Neural cell (in vitro differentiated cells): ENCODE measurements around the gene RBM39.

Experiments
- CTCF ChIP-seq: fragments of 450-650 bp; IDR thresholded peaks from 2 replicates; pipeline ENCODE4 v1.5.1; 2014; ENCODE audit warnings: antibody characterized with exemption, mild to moderate bottlenecking, moderate library complexity; ENCODE audit not compliant: poor library complexity, severe bottlenecking
- EP300 ChIP-seq: fragments of 450-650 bp; conservative IDR thresholded peaks from 2 replicates; pipeline ENCODE4 v1.6.1; 2014; ENCODE audit warnings: antibody characterized with exemption, mild to moderate bottlenecking, moderate library complexity; ENCODE audit not compliant: poor library complexity, severe bottlenecking
- POLR2AphosphoS5 ChIP-seq: IDR thresholded peaks from 2 replicates; pipeline ENCODE4 v1.6.1; 2012

GRCh38 chr20:35657271-35657670, 84.8 kb downstream of the RBM39 start:
- TF ChIP-seq POLR2AphosphoS5 (no peak), EP300 (no peak), CTCF (no peak)
